NCI-H748 treated with DMSO at 0.1 percent for 48 hours (cell line): ENCODE results near the gene FXR1.
A peak's percentile ranks its signal among the peaks of the same experiment; 100 is the strongest.
"Not testable (repeated sequence)": the region's sequence is repeated elsewhere in the genome, so short reads cannot be mapped to it uniquely, and the experiment has no call there.

Experiments
- DNase-seq: peaks from one replicate; lab custom pipeline; 2025; lab: John Stamatoyannopoulos, UW

The FXR1 gene

DNA sequence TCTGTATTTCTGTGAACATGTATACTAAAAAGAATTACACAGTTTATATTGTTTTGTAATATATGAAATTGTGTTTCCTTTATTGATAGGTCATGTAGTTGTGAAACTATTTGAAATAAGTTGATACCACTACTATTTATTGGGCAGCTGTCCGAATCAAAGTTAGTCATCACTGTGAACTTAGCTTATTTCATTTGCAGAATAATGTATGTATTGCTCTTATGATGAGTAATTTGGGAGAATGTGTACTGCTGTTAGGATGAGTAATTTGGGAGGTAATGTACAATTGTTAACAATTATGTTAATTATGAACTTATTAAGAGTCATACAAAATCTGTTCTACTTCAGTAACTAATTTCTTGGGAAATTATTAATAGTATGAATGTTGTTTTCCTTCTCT lies 22.2 kb downstream of the FXR1 start:
- no peak for DNase-seq

DNA sequence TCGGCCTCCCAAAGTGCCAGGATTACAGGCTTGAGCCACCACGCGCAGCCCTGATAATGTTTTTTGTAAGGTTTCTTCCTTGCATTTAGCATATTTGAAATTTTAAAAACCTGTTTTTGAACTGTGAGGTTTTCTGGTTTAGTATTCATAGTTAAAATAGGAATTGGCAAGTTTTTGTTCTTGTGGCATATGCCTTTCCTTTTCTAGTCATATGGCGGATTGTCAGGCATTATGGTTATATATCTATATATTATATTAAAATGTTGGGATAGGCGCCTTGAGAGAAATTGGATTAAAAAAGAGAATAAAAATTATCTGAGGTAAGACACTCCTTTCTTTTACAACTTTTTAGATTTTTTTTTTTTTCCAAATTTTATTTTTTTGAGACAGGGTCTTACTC lies 28.4 kb downstream of the FXR1 start:
- DNase-seq: no peak

DNA sequence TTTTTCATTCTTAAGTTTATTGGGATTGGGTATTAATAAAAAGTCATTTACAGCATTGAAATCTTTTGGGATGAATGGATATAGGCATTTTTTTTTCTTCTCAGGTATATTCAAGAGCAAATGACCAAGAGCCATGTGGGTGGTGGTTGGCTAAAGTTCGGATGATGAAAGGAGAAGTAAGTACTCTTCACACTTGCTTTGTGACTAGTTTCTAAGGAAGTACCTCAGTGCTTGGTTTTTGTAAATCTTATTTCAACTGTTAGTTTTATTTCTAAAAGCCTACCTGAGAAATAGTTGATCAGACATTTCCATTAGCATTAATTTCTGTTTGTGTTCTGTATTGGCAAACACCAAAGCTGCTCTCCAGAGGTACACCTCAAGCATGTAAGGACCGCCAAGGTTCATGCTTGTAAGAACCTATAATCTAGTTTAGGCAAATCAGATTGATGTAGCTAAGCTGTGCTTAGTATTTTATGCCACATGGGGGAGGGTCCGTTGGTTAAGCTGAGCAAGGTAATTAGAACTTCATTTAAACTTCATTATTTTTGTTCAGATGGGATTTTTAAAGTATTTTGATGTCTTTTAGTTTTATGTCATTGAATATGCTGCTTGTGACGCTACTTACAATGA lies 35.4 kb downstream of the FXR1 start:
- no peak for DNase-seq

DNA sequence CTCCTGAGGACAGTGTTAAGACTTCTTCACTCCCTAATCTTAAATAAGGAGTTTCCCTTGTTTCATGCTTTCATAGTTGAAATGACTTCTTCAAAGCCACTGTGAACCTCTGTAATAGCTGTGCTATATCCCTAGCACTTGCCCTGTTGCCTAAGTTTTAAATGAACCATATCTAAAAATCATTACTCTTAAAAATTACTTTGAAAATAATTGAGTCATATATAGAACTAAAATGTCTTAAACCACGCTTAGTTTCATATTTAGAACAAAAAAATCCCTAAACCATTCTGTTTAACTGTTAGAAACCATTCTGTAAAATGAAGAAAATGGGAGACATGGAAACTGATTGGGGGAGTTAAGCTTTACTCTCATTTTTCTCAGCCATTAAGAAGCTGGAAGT lies 47.2 kb downstream of the FXR1 start:
- DNase-seq: no peak

DNA sequence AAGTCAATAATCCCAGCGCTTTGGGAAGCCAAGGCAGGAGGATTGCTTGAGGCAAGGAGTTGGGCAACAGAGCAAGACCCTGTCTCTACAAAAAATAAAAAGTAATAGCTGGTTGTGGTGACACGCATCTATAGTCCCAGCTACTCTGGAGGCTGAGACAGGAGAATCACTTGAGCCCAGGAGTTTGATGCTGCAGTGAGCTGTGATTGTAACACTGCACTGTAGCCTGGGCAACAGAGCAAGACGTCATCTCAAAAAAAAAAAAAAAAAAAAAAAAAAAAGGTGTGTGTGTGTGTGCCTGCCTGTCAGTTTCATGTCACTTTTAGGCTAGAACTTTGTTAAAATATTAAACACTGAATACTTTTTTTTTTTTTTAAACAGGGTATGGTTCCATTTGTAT lies 48.6 kb downstream of the FXR1 start:
- DNase-seq: no peak

DNA sequence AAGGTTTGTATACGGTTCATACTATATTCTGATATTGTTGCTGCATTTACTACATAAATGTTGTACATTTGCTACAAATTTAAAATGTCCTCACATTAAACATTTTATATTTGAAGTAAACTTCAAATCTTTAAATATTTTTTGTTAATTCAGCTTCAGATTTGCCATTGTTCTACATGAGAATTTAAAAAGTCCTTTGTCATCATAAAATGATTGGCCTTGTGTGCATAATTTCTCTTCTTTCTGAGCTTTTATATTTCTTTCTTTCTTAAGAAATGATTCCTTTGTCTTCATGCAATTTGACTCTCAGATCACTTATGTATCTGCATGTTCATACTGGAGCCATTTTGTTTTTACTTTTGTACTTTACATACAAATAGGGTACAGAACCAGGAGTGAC lies 49.1 kb downstream of the FXR1 start:
- no peak for DNase-seq

DNA sequence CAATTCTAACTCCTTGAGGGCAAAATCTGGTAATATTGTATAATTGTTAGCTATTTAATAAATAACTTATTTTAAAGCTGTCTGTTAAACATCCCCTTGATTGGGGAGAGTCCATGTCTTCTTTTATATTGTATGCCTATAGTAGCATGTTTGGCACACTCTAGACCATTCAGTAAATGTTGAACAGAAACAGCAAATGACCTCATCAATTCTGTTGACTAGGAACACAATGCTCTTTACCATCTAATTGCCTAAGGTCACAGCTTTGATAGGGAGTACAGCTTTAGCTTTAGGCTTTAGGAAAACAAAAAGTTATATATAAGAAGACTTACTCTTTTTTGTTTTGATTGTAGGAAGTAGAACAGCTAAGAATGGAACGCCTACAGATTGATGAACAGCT lies 50.1 kb downstream of the FXR1 start:
- no peak for DNase-seq

DNA sequence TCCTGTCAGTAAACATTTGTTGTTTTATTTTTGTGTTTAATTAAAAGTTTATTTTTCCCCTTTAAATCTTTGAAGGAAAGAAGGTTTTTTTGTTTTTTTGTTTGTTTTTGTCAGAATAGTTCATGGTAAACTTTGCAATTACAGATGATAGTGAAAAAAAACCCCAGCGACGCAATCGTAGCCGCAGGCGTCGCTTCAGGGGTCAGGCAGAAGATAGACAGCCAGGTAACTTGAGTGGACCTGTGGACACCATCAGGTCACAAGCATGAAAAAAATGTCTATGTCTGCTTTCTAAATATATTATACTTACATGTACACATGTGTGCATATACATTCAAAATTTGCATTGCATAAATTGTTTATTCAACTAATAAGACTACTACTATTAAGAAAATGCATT lies 58.5 kb downstream of the FXR1 start:
- no peak for DNase-seq

DNA sequence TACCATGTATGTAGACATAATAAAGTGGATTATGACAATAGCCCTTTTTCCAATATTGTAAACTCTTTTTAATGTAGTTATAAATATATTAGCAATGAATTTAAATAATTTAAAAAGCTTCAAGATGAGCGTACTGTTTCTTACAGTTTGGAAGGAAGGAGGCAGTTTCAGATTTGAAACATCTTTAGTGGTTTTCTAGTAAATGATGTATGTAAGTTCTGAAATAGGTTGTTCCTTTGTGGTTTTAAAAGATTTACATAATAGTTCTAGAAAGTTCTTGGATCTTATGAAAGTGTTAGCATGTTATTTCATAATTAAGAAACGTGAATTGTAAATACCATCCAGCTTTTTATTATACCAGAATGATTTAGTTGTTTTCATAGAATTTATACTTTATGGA lies 61.1 kb downstream of the FXR1 start:
- no peak for DNase-seq

DNA sequence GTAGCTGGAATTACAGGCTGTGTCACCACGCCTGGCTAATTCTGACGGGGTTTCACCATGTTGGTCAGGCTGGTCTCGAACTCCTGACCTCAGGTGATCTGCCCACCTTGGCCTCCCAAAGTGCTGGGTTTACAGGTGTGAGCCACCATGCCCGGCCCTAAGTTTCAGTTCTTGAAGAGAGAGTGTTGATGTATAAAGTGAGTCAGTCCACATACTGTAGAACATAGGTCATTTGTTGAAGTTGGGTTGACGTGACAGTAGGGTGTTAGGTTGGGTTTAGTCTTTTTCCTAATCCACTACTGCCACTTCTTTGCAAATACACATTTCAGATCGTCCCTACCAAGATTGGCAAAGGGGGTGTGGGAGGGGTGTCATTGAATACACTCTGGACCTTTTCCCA lies 61.8 kb downstream of the FXR1 start:
- no peak for DNase-seq

DNA sequence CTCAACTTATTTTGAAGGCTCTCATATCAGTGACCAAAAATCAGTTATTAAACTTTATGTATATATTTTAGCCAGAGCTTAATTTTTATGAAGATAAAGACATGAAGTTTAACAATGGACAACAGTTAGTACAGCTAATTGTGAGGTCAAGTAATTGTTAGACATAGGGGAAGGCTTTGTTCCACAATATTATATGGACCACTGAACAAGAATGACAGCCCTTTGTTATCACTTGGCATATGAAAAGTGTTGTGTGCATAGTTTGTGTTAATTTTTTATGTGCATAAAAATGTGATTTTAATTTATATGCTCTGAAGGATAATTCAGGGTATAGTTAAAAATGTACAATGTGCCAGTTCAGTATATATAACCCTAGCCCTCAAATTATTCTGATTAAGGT lies 65.0 kb downstream of the FXR1 start:
- DNase-seq: no peak

DNA sequence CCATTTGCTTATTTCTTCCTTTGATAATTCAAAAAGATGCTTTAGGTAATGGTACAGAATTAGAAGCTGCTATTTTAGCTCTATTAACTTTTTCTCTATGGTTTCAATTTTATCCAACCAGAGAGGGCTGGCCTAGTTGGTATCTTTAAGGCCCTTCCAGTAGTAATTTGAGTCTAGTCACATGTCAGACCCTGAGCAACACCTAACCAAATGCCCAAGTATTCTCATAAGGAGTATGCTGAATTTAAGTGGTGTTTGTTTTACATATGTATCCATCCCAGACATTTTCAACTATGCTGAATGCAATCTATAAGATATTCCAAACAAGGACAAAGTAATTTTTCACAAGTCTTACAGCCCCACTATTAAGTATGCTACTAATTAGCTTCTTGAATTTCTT lies 67.5 kb downstream of the FXR1 start:
- DNase-seq: no peak

DNA sequence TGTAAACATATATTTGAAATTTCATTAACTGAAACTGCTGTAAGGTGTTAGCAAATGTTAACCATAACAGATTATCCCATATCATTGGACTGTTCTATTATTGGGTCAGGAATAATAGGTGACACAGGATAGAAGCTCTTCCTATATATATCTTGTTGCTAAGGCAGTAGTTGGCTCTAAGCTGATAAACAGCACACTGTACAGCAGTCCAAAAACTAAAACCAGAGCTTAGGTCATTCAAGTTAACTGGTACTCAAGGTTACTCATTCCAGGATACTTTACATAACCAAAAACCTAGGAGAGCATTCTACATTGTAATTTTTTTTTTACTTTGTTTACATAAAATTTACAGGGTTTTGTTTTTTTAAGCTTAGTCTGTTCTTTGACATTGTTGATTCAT lies 68.1 kb downstream of the FXR1 start:
- no peak for DNase-seq

DNA sequence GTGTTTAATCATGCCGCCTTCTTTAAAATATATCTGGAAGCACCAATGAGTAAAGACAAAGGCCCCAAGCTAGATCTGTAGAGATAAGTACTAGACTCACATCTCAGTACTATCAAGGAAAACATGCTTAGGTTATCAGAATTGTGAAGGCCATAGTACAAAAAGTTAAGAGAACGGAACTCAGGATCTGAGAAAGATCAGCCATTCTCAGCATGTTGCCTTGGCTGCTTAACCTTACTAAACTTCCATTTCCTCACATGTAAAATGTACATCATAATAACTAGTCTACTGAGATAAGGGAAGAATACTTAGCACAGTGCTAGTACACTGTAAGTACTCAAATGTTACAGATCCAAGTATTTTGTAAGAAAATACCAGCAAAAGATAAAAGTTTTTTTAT lies 69.4 kb downstream of the FXR1 start:
- DNase-seq: no peak

DNA sequence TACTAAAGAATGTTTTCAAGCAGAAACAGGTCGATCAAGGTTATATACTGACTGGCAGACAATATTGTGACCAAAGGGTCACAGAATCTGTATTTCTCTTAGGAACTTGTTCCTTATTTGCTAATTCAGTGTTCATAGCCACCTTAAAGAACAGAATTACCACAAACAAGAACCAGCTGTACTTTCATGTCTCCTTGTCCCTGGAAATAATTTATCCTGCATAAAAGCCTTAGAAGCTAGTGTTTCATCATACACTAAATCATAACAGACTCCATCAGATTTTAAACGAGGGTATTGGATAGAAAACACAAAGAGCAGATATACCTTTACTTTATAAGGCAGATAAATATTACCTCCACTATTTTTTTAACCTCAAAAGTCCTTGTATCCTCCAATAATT lies 70.7 kb downstream of the FXR1 start:
- DNase-seq: no peak

DNA sequence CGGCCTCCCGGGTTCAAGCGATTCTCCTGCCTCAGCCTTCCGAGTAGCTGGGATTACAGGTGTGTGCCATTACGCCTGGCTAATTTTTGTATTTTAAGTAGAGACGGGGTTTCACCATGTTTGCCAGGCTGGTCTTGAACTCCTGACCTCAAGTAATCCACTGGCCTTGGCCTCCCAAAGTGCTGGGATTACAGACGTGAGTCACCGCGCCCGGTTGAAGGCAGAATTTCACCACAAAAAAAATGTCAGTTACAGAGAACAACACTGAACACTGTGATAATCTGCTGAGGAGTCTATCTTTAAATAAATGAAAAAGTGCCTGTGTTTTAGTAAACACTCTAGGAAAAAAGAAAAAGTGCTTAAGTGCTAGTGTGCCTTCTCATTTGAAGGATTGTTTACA lies 73.9 kb downstream of the FXR1 start:
- DNase-seq: not testable (repeated sequence)

DNA sequence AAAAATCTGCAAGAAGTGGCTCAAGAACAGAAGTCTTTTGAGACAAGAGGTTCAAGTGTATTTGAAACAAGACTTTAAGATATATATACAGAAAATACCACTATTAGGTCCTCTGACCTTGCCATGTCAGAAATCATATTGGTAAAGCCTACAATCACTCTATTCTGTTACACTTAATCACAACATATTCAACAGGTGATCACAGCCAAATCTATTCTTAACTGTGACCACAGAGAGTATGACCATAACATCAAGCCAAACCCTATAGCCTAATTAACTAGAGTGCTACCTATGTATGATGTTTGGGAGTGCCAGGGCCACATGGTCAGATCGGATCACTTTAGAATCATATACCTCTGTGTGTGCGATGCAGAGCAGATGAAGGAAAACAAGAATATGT lies 74.9 kb downstream of the FXR1 start:
- DNase-seq: no peak

DNA sequence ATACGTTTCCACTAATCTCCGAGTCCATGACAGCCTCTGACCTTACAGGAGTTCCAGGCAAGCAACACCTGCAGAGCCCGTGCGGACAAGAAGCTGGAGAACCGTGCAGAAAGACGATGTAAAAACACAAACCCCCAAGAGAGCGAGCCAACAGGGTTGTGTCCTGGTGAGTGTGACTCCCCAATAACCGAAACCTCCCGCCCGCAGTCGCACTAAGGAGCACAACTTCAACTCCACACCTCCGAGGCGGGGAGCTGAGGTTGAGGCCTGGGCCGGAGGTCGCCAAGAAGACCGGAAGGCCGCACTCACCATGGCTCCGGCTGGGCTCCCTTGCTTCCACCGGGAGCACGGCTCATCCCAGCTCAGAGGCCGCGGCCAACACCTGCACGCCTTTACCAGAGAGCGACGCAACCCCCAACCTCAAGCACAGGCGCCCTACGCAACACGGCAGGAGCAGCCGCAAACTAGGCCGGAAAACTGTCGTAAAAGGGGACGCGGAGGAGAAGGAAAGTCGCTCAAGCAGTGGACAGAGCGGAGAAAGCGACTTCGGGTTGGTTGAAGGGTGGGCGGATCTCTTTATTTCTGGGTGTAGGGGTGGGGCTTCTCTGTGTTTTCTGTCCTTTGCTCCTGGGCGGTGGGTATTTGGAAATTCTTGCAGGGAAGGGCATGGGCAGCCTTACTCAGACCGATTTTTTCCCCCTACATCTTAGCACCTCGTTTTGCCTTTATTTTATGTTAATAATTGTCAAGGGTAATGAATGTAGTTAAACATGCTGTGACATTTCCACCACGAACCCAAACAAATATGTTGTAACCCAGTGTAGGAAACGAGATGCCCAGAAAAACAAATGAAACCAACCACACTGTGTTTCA lies 77.1 kb downstream of the FXR1 start, which contains the start of gene DNAJC19:
DNAJC19 (minus strand) TSS at position 446 of the 873 bp plus-strand sequence; CDS start at position 312, 134 bp downstream.
- DNase-seq: peak; percentile 89

DNA sequence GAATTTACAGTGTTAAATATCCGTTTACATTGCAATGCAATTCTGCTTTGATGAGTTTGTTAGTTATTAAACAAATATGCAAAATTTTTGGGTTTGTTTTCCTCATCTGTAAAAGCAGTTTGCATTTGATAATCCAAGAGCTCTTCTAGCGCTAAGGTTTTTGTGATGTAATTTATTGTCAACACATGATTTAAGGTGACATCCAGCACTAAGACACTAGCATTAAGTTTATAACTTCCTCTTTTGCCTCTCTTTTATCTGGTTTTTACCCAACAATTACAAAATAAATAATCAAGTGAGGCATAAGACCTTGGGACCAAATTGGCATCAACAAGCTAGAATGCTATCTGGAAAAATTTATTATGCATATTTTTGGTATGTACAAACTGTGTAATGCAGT lies 78.0 kb downstream of the FXR1 start:
- no peak for DNase-seq

DNA sequence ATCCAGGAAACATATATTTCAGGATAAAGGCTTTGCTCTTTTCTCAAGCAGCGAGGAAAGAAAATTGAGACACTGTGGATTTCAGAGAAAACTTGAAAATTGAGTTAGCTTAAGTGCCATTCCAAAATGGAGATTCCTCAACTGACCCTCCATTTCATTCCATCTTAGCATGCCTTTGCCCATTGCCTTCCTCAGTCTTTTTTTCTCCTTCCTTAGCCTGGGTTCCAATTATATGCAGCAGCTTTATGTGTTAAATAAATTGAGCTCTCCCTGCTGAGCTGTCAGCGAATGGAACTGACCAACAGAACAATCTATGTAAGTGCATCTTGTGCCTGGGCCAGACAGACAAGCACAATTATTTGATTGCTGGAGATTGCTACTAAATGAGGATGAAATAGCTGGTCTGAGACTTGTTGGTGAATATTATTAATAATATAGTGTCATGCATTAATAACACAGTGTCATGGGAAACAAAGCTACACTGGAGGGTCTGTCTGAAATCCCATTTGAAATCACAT lies 84.0 kb downstream of the FXR1 start:
- DNase-seq: no peak

DNA sequence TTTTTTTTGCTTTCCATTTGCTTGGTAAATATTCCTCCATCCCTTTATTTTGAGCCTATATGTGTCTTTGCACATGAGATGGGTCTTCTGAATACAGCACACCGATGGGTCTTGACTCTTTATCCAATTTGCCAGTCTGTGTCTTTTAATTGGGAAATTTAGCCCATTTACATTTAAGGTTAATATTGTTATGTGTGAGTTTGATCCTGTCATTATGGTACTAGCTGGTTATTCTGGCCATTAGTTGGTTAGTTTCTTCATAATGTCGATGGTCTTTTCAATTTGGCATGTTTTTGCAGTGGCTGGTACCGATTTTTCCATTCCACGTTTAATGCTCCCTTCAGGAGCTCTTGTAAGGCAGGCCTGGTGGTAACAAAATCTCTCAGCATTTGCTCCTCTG lies 89.9 kb downstream of the FXR1 start:
- not testable (repeated sequence) for DNase-seq

DNA sequence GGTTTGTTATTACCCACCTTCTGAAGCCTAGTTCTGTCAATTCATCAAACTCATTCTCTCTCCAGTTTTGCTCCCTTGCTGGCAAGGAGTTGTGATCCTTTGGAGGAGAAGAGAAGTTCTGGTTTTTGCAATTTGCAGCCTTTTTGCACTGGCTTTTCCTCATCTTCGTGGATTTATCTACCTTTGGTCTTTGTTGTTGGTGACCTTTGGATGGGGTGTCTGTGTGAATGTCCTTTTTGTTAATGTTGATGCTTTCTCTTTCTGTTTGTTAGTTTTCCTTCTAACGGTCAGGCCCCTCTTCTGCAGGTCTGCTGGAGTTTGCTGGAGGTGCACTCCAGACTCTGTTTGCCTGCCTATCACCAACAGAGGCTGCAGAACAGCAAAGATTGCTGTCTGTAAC lies 91.0 kb downstream of the FXR1 start:
- not testable (repeated sequence) for DNase-seq

DNA sequence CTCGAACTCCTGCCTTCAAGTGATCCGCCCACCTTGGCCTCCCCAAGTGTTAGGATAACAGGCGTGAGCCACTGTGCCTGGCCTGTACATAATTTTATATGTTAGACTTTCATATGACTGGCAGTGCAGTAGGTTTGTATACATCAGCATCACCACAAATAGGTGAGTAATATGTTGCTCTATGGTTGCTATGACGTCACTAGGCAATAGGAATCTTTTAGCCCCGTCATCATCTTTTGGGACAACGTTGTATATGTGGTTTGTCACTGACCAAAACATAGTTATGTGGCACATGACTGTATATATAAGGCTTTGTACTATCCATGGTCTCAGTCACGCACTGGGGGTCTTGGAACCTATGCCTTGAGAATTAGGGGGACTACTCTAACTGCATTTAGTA lies 94.1 kb downstream of the FXR1 start:
- DNase-seq: no peak
